Testis (tissue), 2 donors: ENCODE data around the gene RHBDD1.

Source experiments
- POLR2A ChIP-seq: fragments of 450-650 bp; IDR thresholded peaks from one replicate; pipeline ENCODE4 v1.6.1; 2017; ENCODE audit warnings: antibody characterized with exemption, mild to moderate bottlenecking, moderate library complexity
- TF ChIP-seq, protein P1 (sequence below), 3 experiments: fragments of 450-650 bp in 2 of 3; fragments of 200-600 bp in 1 of 3; sonication (generic) in 1 of 3; IDR thresholded peaks; one replicate each; pipeline ENCODE4 v1.5.1; 2016 to 2019; ENCODE audit warnings: antibody characterized with exemption in 3 of 3, mild to moderate bottlenecking in 2 of 3, moderate library complexity in 1 of 3

DNA sequence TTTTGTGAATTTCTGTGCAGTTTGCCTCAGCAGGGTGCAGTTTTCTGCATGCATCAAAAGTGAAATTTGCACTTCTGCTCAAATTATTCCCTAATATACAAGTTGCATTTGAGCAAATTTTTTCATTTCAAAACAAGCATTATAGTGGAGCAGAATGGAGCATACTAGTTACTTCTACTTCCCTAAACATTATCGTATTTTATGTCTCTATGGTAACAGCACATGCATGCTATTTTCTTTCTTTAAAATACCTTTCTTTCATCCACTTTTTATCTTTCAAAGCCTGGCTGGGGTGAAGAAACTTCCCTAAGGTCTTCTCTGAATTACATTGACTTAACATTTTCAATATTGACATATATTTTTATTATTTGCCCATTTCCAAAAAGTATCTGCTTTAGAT, 11.2 kb downstream of the RHBDD1 start:
- TF ChIP-seq POLR2A: no peak
- TF ChIP-seq, protein P1, sequence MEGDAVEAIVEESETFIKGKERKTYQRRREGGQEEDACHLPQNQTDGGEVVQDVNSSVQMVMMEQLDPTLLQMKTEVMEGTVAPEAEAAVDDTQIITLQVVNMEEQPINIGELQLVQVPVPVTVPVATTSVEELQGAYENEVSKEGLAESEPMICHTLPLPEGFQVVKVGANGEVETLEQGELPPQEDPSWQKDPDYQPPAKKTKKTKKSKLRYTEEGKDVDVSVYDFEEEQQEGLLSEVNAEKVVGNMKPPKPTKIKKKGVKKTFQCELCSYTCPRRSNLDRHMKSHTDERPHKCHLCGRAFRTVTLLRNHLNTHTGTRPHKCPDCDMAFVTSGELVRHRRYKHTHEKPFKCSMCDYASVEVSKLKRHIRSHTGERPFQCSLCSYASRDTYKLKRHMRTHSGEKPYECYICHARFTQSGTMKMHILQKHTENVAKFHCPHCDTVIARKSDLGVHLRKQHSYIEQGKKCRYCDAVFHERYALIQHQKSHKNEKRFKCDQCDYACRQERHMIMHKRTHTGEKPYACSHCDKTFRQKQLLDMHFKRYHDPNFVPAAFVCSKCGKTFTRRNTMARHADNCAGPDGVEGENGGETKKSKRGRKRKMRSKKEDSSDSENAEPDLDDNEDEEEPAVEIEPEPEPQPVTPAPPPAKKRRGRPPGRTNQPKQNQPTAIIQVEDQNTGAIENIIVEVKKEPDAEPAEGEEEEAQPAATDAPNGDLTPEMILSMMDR (IDR thresholded peaks at IDR 0.05): no peak
